Measurements from ENCODE around the gene HSBP1. TPM values are rescaled to one million over a fixed set of nuclear protein-coding genes. Genes with fewer than 3 reads are reported as not detected.

HSBP1 gene
- total RNA-seq, 1 experiment from 2014 or later, result 167 TPM

GRCh38 chr16:83847371-83848225, 39.8 kb downstream of the HSBP1 start:
- H3K36me3 ChIP-seq (ENCODE audit: low read depth, low read length), result no peaks in the 10 kb centered on the region
- H3K79me2 ChIP-seq (ENCODE audit: low read length), result no peaks in the 10 kb centered on the region
- ChIA-PET POLR2A (ENCODE audit: unreplicated experiment) (no interaction called here), CTCF (no interaction called here)
- no peak overlapping the region for H3K9ac ChIP-seq (ENCODE audit: low read length)
- peaks cover 70% of the 10 kb centered on the region for H3K27me3 ChIP-seq (ENCODE audit: low read length)
- H3K27ac ChIP-seq (ENCODE audit: low read length), result no peak overlapping the region
- intact Hi-C loops (cut with micrococcal nuclease), result no loop called here
- ATAC-seq, result no peak
- TF ChIP-seq, protein P1, sequence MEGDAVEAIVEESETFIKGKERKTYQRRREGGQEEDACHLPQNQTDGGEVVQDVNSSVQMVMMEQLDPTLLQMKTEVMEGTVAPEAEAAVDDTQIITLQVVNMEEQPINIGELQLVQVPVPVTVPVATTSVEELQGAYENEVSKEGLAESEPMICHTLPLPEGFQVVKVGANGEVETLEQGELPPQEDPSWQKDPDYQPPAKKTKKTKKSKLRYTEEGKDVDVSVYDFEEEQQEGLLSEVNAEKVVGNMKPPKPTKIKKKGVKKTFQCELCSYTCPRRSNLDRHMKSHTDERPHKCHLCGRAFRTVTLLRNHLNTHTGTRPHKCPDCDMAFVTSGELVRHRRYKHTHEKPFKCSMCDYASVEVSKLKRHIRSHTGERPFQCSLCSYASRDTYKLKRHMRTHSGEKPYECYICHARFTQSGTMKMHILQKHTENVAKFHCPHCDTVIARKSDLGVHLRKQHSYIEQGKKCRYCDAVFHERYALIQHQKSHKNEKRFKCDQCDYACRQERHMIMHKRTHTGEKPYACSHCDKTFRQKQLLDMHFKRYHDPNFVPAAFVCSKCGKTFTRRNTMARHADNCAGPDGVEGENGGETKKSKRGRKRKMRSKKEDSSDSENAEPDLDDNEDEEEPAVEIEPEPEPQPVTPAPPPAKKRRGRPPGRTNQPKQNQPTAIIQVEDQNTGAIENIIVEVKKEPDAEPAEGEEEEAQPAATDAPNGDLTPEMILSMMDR (conservative IDR thresholded peaks at IDR 0.05; ENCODE audit: low read depth, low read length), result no peak
- TF ChIP-seq EZH2phosphoT487 (IDR thresholded peaks at IDR 0.05; ENCODE audit: borderline replicate concordance, low read length) (no peak), EZH2 (IDR thresholded peaks at IDR 0.05; ENCODE audit: low read length, unreplicated experiment) (no peak)
- no peak overlapping the region for H3K4me2 ChIP-seq (ENCODE audit: low read length)
- H3F3A ChIP-seq (ENCODE audit: low read length, unreplicated experiment), result no peaks in the 10 kb centered on the region
- no peak overlapping the region for H3K4me3 ChIP-seq (ENCODE audit: low read length)
- H3K9me2 ChIP-seq (replicated peaks; ENCODE audit: low read length), result no peaks in the 10 kb centered on the region
- H3K9me3 ChIP-seq (ENCODE audit: low read length), result no peaks in the 10 kb centered on the region
- H2AFZ ChIP-seq (ENCODE audit: low read length), result no peak overlapping the region
- H4K20me1 ChIP-seq (ENCODE audit: low read length), result no peaks in the 10 kb centered on the region
- no peaks in the 10 kb centered on the region for H3K4me1 ChIP-seq (ENCODE audit: insufficient read depth, low read length)
- DNase-seq, result no peak
- BruUV-seq (replicated peaks), result no TSS peak

DNA sequence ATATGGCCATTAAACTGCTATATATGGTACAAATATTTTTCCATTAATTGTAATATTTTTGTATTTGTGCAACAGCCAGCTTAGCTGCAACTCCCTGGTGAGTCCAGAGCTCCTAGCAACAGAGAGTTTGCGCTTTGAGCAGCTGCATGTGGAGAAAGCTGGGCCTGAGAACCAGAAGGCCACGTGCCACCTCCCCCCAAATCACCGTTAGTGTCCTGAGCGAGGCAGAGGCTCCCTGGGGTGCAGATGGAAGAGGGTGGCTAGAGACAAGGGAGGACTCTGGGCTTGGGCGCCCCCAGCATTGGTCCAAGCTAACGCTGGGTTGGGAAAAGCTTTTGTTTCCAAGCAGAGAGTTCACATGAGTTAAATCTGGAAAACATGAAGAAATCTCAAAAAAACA, 41.6 kb downstream of the HSBP1 start:
- ChIA-PET POLR2A (ENCODE audit: unreplicated experiment) (no interaction called here), CTCF (no interaction called here)
- Histone ChIP-seq H3K4me3 (ENCODE audit: low read length) (no peak overlapping the region), H3K27me3 (ENCODE audit: low read length) (peaks cover 67% of the 10 kb centered on the region), H3K36me3 (ENCODE audit: low read depth, low read length) (no peaks in the 10 kb centered on the region), H3K9me2 (replicated peaks; ENCODE audit: low read length) (no peaks in the 10 kb centered on the region), H3K9me3 (ENCODE audit: low read length) (no peaks in the 10 kb centered on the region), H2AFZ (ENCODE audit: low read length) (no peak overlapping the region), H3K27ac (ENCODE audit: low read length) (no peak overlapping the region), H4K20me1 (ENCODE audit: low read length) (no peaks in the 10 kb centered on the region), H3K4me2 (ENCODE audit: low read length) (no peak overlapping the region), H3K9ac (ENCODE audit: low read length) (no peak overlapping the region), H3F3A (ENCODE audit: low read length, unreplicated experiment) (no peaks in the 10 kb centered on the region), H3K4me1 (ENCODE audit: insufficient read depth, low read length) (no peaks in the 10 kb centered on the region), H3K79me2 (ENCODE audit: low read length) (no peaks in the 10 kb centered on the region)
- no peak for ATAC-seq
- no TSS peak for BruUV-seq (replicated peaks)
- TF ChIP-seq, protein P1 (conservative IDR thresholded peaks at IDR 0.05; ENCODE audit: low read depth, low read length), result no peak
- TF ChIP-seq EZH2phosphoT487 (IDR thresholded peaks at IDR 0.05; ENCODE audit: borderline replicate concordance, low read length), result no peak
- no peak for TF ChIP-seq EZH2 (IDR thresholded peaks at IDR 0.05; ENCODE audit: low read length, unreplicated experiment)
- no peak for DNase-seq
- intact Hi-C loops (cut with micrococcal nuclease), result no loop called here

- Histone ChIP-seq H3K79me2 (ENCODE audit: low read length) (no peaks in the 10 kb centered on the region), H3F3A (ENCODE audit: low read length, unreplicated experiment) (no peaks in the 10 kb centered on the region), H4K20me1 (ENCODE audit: low read length) (no peaks in the 10 kb centered on the region), H2AFZ (ENCODE audit: low read length) (no peak overlapping the region), H3K36me3 (ENCODE audit: low read depth, low read length) (no peaks in the 10 kb centered on the region), H3K27ac (ENCODE audit: low read length) (no peak overlapping the region), H3K4me3 (ENCODE audit: low read length) (no peak overlapping the region), H3K9ac (ENCODE audit: low read length) (no peak overlapping the region), H3K4me2 (ENCODE audit: low read length) (no peak overlapping the region), H3K9me2 (replicated peaks; ENCODE audit: low read length) (no peaks in the 10 kb centered on the region), H3K9me3 (ENCODE audit: low read length) (no peaks in the 10 kb centered on the region), H3K27me3 (ENCODE audit: low read length) (peaks cover 60% of the 10 kb centered on the region), H3K4me1 (ENCODE audit: insufficient read depth, low read length) (no peaks in the 10 kb centered on the region)
- intact Hi-C loops (cut with micrococcal nuclease), result no loop called here
- CTCF ChIA-PET, result no interaction called here
- POLR2A ChIA-PET (ENCODE audit: unreplicated experiment), result no interaction called here
- no peak for DNase-seq
- TF ChIP-seq, protein P1 (conservative IDR thresholded peaks at IDR 0.05; ENCODE audit: low read depth, low read length), result no peak
- TF ChIP-seq EZH2 (IDR thresholded peaks at IDR 0.05; ENCODE audit: low read length, unreplicated experiment) (no peak), EZH2phosphoT487 (IDR thresholded peaks at IDR 0.05; ENCODE audit: borderline replicate concordance, low read length) (no peak)
- no peak for ATAC-seq
- no TSS peak for BruUV-seq (replicated peaks)
Observed at GRCh38 chr16:83850947-83851346, 43.2 kb downstream of the HSBP1 start.

All from PC-3 (cell line).